ENCODE results near the gene CTNND2. TPM values are rescaled to one million over a fixed set of nuclear protein-coding genes. Genes with fewer than 3 reads are reported as not detected.

Gene CTNND2
- total RNA-seq, 4 donors from 2014 or later = 1.3 to 2.5 (median 2.1) TPM

GRCh38 chr5:11692636-11693035, 211.6 kb downstream of the CTNND2 start:
- 85% methylated on average over 7 of the region's 7 CpGs for WGBS
- DNase-seq (ENCODE audit: extremely low spot score) = no peak
- Histone ChIP-seq H3K9me3 (no peaks in the 10 kb centered on the region), H3K4me1 (no peaks in the 10 kb centered on the region), H3K36me3 (no peaks in the 10 kb centered on the region), H3K4me3 (no peak overlapping the region), H3K27me3 (no peaks in the 10 kb centered on the region), H3K27ac (replicated peaks in 1 of 4) (no peak overlapping the region)
- no peak for TF ChIP-seq POLR2A (IDR thresholded peaks at IDR 0.05; ENCODE audit: low read depth)
- no peak for TF ChIP-seq POLR2AphosphoS5 (IDR thresholded peaks at IDR 0.05)
- TF ChIP-seq, protein P1, sequence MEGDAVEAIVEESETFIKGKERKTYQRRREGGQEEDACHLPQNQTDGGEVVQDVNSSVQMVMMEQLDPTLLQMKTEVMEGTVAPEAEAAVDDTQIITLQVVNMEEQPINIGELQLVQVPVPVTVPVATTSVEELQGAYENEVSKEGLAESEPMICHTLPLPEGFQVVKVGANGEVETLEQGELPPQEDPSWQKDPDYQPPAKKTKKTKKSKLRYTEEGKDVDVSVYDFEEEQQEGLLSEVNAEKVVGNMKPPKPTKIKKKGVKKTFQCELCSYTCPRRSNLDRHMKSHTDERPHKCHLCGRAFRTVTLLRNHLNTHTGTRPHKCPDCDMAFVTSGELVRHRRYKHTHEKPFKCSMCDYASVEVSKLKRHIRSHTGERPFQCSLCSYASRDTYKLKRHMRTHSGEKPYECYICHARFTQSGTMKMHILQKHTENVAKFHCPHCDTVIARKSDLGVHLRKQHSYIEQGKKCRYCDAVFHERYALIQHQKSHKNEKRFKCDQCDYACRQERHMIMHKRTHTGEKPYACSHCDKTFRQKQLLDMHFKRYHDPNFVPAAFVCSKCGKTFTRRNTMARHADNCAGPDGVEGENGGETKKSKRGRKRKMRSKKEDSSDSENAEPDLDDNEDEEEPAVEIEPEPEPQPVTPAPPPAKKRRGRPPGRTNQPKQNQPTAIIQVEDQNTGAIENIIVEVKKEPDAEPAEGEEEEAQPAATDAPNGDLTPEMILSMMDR (IDR thresholded peaks at IDR 0.05) = no peak
- TF ChIP-seq EP300 (IDR thresholded peaks at IDR 0.05) = no peak
- intact Hi-C loops (cut with DNase I) = no loop called here

DNA sequence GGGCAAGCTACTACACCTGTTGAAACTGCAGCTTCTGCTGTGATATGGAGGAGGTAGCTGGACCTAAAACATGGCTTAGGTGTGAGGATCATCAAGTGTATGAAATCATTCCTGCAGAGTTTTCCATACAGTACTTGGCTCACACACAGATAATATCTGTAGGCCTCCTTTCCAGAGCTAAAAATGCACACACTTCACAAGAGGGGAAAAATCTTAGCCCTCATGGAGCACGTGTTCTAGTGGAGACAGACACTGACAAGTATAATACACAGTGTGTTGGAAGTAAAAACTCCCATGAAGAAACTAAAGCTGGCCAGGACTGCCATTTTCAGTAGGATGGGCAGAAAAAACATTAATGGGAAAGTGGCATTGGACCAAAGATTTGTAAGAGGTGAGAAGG, 216.7 kb downstream of the CTNND2 start:
- no peaks in the 10 kb centered on the region for H3K27me3 ChIP-seq
- no peak overlapping the region for H3K4me3 ChIP-seq
- H3K27ac ChIP-seq (replicated peaks in 1 of 4) = no peak overlapping the region
- no peaks in the 10 kb centered on the region for H3K9me3 ChIP-seq
- intact Hi-C loops (cut with DNase I) = no loop called here
- TF ChIP-seq, protein P1 (IDR thresholded peaks at IDR 0.05) = no peak
- TF ChIP-seq POLR2A (IDR thresholded peaks at IDR 0.05; ENCODE audit: low read depth) (no peak), POLR2AphosphoS5 (IDR thresholded peaks at IDR 0.05) (no peak), EP300 (IDR thresholded peaks at IDR 0.05) (no peak)
- 60% methylated on average over 1 of the region's 1 CpG for WGBS
- DNase-seq (ENCODE audit: extremely low spot score) = no peak
- no peaks in the 10 kb centered on the region for H3K4me1 ChIP-seq
- no peaks in the 10 kb centered on the region for H3K36me3 ChIP-seq

- Histone ChIP-seq H3K4me1 (no peaks in the 10 kb centered on the region), H3K27me3 (no peaks in the 10 kb centered on the region), H3K4me3 (no peak overlapping the region), H3K27ac (replicated peaks in 1 of 4) (no peak overlapping the region), H3K9me3 (no peaks in the 10 kb centered on the region), H3K36me3 (no peaks in the 10 kb centered on the region)
- TF ChIP-seq POLR2AphosphoS5 (IDR thresholded peaks at IDR 0.05) (no peak), POLR2A (IDR thresholded peaks at IDR 0.05; ENCODE audit: low read depth) (no peak), EP300 (IDR thresholded peaks at IDR 0.05) (no peak)
- TF ChIP-seq, protein P1 (IDR thresholded peaks at IDR 0.05) = no peak
- DNase-seq (ENCODE audit: extremely low spot score) = no peak
- intact Hi-C loops (cut with DNase I) = no loop called here
- WGBS = 50% methylated on average over 2 of the region's 2 CpGs
Measured at GRCh38 chr5:11684607-11685006, 219.6 kb downstream of the CTNND2 start.

DNA sequence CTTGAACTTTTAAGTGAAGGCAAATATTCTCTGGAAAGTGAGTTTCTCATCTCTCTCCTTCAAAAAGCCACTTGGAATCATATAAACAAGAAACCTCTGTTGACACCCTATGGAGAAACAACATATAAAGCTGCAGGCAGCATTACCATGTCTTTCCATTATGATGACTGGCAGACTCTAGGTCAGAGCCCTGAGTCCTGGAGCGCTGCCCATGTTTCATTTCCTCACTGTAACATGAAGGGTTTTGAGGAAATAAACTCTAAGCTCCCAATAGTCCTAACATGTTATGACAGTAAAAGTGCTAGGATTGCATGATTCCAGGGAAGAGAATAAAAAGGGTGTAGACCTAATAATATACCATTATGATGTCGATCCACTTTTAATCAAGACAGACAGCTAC, 220.6 kb downstream of the CTNND2 start:
- intact Hi-C loops (cut with DNase I) = no loop called here
- H3K27ac ChIP-seq (replicated peaks in 1 of 4) = no peak overlapping the region
- H3K4me1 ChIP-seq = no peaks in the 10 kb centered on the region
- DNase-seq (ENCODE audit: extremely low spot score) = no peak
- H3K9me3 ChIP-seq = no peaks in the 10 kb centered on the region
- no peak overlapping the region for H3K4me3 ChIP-seq
- H3K36me3 ChIP-seq = no peaks in the 10 kb centered on the region
- no peaks in the 10 kb centered on the region for H3K27me3 ChIP-seq
- TF ChIP-seq, protein P1 (IDR thresholded peaks at IDR 0.05) = no peak
- TF ChIP-seq EP300 (IDR thresholded peaks at IDR 0.05) (no peak), POLR2A (IDR thresholded peaks at IDR 0.05; ENCODE audit: low read depth) (no peak), POLR2AphosphoS5 (IDR thresholded peaks at IDR 0.05) (no peak)
- 74% methylated on average over 2 of the region's 2 CpGs for WGBS

- H3K9me3 ChIP-seq = no peaks in the 10 kb centered on the region
- TF ChIP-seq EP300 (IDR thresholded peaks at IDR 0.05) (no peak), POLR2A (IDR thresholded peaks at IDR 0.05; ENCODE audit: low read depth) (no peak), POLR2AphosphoS5 (IDR thresholded peaks at IDR 0.05) (no peak)
- TF ChIP-seq, protein P1 (IDR thresholded peaks at IDR 0.05) = no peak
- H3K4me1 ChIP-seq = no peaks in the 10 kb centered on the region
- 77% methylated on average over 4 of the region's 4 CpGs for WGBS
- no peak for DNase-seq (ENCODE audit: extremely low spot score)
- intact Hi-C loops (cut with DNase I) = no loop called here
- H3K27ac ChIP-seq (replicated peaks in 1 of 4) = no peak overlapping the region
- no peaks in the 10 kb centered on the region for H3K27me3 ChIP-seq
- H3K36me3 ChIP-seq = no peaks in the 10 kb centered on the region
- no peak overlapping the region for H3K4me3 ChIP-seq
Measured at GRCh38 chr5:11681796-11682195, 222.4 kb downstream of the CTNND2 start.

All from esophagus muscularis mucosa (tissue), 4 donors.